GM19397 (cell line): ENCODE data around the gene HBS1L.

Source experiments
- ATAC-seq: cut with Tn5 transposase; IDR thresholded peaks from one replicate; pipeline ENCODE4 v1.9.1; 2021; ENCODE audit warnings: mild to moderate bottlenecking, moderate library complexity; ENCODE audit not compliant: unreplicated experiment

The HBS1L gene

DNA sequence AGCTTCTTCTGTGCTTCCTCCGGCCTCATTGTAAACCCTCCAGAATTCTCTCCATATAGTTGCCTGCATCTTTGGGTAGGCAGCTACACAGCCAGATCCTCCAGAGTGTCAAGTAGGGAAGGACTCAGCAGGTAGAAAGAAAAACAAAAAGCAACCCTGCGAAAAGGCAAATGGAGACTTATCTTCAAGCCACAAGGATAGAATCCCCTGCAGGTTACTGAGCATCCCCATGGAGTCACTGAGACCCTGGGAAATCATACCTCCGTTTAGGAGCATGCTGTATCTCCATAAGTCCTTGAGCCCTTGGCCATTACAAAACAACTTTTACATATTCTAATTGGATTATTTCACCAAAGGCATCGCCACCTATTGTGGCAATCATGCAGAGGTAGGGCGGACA is 133.3 kb downstream of the HBS1L start:
- no peak for ATAC-seq

GRCh38 chr6:134920422-134920821 is 134.2 kb downstream of the HBS1L start:
- no peak for ATAC-seq

- ATAC-seq, result no peak
These were observed 136.1 kb downstream of the HBS1L start for GRCh38 chr6:134918418-134918961.

DNA sequence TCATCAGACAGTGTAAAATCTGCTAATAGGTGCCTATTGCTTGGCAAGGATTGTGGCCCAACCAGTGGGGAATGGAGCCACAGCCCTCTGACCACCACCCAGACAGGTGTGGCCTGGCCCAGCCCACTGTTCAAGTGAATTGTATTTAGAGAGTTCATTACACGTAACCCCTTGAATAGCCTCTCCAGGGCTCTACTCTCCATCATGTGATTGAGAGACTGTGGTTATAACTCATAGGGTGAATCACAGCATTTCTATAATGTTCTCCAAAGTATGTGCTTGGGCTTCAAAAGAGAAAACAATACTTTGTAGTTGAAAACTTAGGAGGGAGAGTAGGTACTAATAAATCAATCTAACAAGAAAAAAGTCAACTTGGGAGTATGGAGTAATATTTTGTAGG is 143.1 kb downstream of the HBS1L start:
- no peak for ATAC-seq

- no peak for ATAC-seq
These were observed 144.1 kb downstream of the HBS1L start for GRCh38 chr6:134910593-134910935.
